SK-N-SH treated with all-trans-retinoic acid at 6 μM for 48 hours (cell line): ENCODE data around the gene PPP2R2C.

Experiments used
- ARNTL ChIP-seq: fragments of 450-650 bp; formaldehyde crosslinking; IDR thresholded peaks from 2 replicates; pipeline ENCODE4 v1.5.0; 2020; ENCODE audit warnings: low read depth, mild to moderate bottlenecking, moderate library complexity, borderline replicate concordance
- BACH2 ChIP-seq: fragments of 250-450 bp; sonication (Bioruptor Pico); IDR thresholded peaks from 2 replicates; pipeline ENCODE4 v1.9.0; 2021; ENCODE audit warnings: mild to moderate bottlenecking, borderline replicate concordance
- CREB5 ChIP-seq: fragments of 250-450 bp; sonication (Bioruptor Pico); IDR thresholded peaks from 2 replicates; pipeline ENCODE4 v1.5.1; 2020; ENCODE audit warnings: low read depth, mild to moderate bottlenecking, moderate library complexity
- CSDC2 ChIP-seq: fragments of 250-450 bp; sonication (Bioruptor Pico); IDR thresholded peaks from 2 replicates; pipeline ENCODE4 v1.5.0; 2020; ENCODE audit warnings: mild to moderate bottlenecking, moderate library complexity
- ESRRG ChIP-seq: fragments of 250-450 bp; sonication (Bioruptor Pico); IDR thresholded peaks from 2 replicates; pipeline ENCODE4 v1.6.1; 2021; ENCODE audit warnings: mild to moderate bottlenecking
- GLIS3 ChIP-seq: fragments of 250-450 bp; sonication (Bioruptor Pico); IDR thresholded peaks from 2 replicates; pipeline ENCODE4 v1.5.0; 2020; ENCODE audit warnings: mild to moderate bottlenecking, moderate library complexity
- ISL1 ChIP-seq: fragments of 250-450 bp; sonication (Bioruptor Pico); IDR thresholded peaks from 2 replicates; pipeline ENCODE4 v2.1.2; 2022; ENCODE audit warnings: mild to moderate bottlenecking, moderate library complexity
- OSR1 ChIP-seq: fragments of 250-450 bp; sonication (Bioruptor Pico); IDR thresholded peaks from 2 replicates; pipeline ENCODE4 v1.8.0; 2022; ENCODE audit warnings: moderate library complexity, mild to moderate bottlenecking, inconsistent platforms
- PATZ1 ChIP-seq: fragments of 250-450 bp; sonication (Bioruptor Pico); IDR thresholded peaks from 2 replicates; pipeline ENCODE4 v1.8.0; 2020; ENCODE audit warnings: mild to moderate bottlenecking, moderate library complexity, borderline replicate concordance
- PPARA ChIP-seq: fragments of 250-450 bp; sonication (Bioruptor Pico); IDR thresholded peaks from 2 replicates; pipeline ENCODE4 v1.5.0; 2020; ENCODE audit warnings: mild to moderate bottlenecking, borderline replicate concordance
- TSHZ2 ChIP-seq: fragments of 250-450 bp; sonication (Bioruptor Pico); IDR thresholded peaks from 2 replicates; pipeline ENCODE4 v1.5.0; 2020; ENCODE audit warnings: mild to moderate bottlenecking, moderate library complexity
- ZFP30 ChIP-seq: fragments of 450-650 bp; formaldehyde crosslinking; IDR thresholded peaks from 2 replicates; pipeline ENCODE4 v1.5.0; 2022; ENCODE audit warnings: mild to moderate bottlenecking, moderate library complexity
- ZNF70 ChIP-seq: fragments of 450-650 bp; formaldehyde crosslinking; IDR thresholded peaks from 2 replicates; pipeline ENCODE4 v1.5.0; 2020; ENCODE audit warnings: mild to moderate bottlenecking, moderate library complexity

- TF ChIP-seq TSHZ2 (no peak), CREB5 (CRISPR knock-in tag) (no peak), PATZ1 (CRISPR knock-in tag) (no peak), ISL1 (CRISPR knock-in tag) (no peak), GLIS3 (CRISPR knock-in tag) (no peak), ARNTL (CRISPR knock-in tag) (no peak), PPARA (CRISPR knock-in tag) (no peak), ZFP30 (CRISPR knock-in tag) (no peak), ZNF70 (CRISPR knock-in tag) (no peak), ESRRG (CRISPR knock-in tag) (no peak), BACH2 (CRISPR knock-in tag) (no peak), OSR1 (CRISPR knock-in tag) (no peak), CSDC2 (CRISPR knock-in tag) (no peak)
These were observed 48.8 kb downstream of the PPP2R2C start for GRCh38 chr4:6423575-6423974.
